Measurements from ENCODE around the gene DLL3.

DLL3 gene

GRCh38 chr19:39518975-39519374 lies 20.2 kb downstream of the DLL3 start:
- no peak for DNase-seq

- no peak for DNase-seq
These were observed 22.1 kb downstream of the DLL3 start for GRCh38 chr19:39520541-39521484.

DNA sequence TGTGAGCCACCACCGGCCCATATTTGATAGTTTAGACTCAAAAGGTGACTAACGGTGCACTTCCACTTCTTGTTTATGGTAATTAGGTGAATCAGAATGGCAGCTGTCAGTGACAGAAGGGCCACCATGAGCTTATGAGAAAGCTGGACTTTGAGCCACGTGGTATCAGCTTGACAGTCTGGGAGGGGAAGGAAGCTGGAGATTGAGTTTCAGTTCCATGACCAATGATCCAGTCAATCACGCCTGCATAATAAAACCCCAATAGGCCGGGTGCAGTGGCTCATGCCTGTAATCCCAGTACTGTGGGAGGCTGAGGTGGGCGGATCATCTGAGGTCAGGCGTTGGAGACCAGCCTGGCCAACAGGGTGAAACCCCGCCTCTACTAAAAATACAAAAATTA lies 25.7 kb downstream of the DLL3 start:
- no peak for DNase-seq

DNA sequence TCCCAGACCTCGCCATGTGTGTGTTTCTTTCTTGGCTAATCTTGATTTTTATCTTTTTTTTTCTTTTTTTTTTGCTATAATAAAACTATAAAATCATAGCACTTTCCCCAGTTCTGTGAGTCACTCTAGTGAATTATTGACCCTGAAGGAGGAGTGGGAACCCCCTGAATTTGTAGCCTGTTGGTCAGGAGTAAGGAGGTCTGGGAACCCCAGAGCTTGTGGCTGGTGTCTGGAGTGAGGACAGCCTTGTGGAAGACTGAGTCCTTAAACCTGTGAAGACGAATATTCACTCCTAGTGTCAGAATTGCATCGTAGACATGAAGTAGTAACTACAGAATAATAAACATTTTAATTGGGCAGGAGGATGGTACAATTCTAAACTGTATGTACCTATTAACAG lies 26.5 kb downstream of the DLL3 start:
- DNase-seq = no peak

- DNase-seq = no peak
These were observed 33.1 kb downstream of the DLL3 start for GRCh38 chr19:39531834-39532232.

- DNase-seq = peak; percentile 96
These were observed 33.7 kb downstream of the DLL3 start, which contains the start of gene EID2B for GRCh38 chr19:39532233-39533002. TSS of gene EID2B (minus strand) at chr19:39532852. CDS start at chr19:39532802, 50 bp downstream.

DNA sequence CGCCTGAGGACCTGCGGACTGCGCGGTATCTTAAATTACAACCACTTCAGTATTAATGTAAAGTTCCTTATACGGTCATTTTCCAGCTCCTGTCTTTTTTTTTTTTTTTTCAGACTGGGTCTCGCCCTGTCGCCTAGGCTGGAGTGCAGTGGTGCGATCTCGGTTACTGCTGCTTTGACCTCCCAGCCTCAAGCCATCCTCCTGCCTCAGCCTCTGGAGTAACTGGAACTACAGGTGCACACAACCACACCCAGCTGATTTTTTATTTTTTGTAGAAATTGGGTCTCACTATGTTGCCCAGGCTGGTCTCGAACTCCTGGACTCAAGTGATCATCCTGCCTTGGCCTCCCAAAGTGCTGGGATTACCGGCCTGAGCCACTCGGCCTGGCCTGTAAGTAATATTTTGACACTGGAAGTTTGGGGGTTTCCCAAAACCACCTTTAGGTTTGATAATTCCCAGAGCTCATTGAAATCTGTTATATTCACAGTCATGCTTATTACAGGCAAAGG lies 34.3 kb downstream of the DLL3 start:
- DNase-seq = no peak

DNA sequence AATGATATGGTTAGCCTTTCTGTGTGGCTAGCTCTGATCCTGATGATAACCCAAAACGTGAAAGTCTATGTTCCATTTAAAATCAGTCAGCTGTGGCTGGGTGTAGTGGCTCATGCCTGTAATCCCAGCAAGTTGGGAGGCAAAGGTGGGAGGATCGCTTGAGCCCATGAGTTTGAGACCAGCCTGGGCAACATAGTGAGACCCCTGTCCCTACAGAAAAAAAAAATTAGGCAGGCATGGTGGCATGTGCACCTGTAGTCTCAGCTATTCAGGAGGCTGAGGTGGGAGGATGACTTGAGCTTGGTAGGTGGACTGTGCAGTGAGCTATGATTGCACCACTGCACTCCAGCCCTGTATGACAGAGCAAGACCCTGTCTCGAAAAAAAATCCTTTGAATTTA lies 35.0 kb downstream of the DLL3 start:
- no peak for DNase-seq

GRCh38 chr19:39539165-39539517 lies 40.4 kb downstream of the DLL3 start:
- no peak for DNase-seq

DNA sequence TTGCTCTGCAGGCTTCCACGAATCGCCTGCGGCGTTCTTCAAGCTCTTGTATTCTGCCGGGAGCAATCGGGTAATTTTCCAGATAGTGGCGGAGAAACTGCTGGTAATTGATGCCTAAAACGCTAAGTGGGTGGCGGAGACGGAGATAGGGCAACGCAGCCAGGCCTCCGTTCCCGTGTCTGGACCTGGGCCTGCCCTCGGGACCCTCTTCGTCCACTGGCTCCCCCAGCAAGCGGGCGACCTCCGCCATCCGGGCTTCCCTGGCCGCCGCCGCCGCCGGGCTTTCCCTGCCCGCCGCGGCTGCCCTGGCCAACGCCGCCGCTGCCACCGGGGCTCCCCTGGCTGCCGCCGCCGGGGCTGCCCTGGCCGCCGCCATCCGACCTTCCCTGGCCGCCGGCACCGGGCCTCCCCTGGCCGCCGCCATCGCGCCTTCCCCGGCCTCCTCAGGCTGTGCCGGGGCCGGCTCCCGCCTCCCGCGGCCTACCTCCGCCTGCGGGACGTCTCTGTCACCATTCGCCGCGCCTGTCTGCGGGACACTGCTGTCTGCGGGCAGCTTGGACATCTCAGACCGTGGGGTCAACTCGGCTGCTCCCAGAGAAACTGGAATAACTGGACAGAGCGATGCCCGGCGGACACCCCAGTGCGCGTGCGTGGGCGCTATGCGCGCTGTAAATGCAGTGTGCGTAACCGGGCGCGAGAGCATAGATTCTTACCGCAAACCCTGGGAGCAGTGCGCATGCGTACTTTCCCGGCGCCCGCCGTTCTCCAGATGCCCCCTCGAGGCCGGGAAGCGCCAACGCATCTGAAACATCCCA lies 41.0 kb downstream of the DLL3 start, which contains the start of gene EID2:
EID2 (minus strand) TSS at position 644 of the 815 bp plus-strand sequence; CDS start at position 562, 82 bp downstream.
- peak; percentile 94 for DNase-seq

DNA sequence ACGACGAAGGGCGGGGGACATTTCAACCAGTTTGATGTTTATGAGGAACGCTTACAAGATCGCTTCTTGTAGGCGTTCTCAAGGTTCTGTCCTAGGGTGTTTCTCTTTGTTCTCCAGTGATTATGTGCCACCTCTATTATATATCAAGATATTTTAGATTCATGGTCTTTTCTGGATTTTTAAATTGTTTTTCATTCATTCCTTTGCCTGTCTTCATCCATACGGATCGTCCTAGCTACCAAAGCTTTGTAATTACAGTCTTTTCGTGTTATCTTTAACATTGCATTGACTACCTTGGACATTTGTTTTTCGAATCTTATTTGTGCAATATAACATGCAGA lies 41.6 kb downstream of the DLL3 start:
- no peak for DNase-seq

DNA sequence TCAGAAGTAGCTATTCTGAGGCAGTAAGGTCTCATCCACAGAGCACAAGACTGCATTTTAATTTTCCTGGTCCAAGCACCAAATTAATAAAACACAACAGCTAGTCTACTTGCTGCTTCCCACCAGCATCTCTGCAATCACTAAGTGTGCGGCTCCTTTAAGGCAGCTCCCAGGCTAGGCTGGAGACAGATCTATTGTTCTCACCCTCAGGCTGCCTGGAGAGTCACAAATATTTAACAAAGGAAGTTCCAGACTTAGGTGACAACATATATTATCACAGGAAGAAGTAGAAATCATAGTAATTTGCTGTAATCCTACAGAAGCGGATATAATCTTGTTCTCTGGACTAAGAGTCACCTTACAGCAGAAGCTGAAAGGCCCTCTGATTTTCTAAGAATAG lies 43.5 kb downstream of the DLL3 start:
- no peak for DNase-seq

DNA sequence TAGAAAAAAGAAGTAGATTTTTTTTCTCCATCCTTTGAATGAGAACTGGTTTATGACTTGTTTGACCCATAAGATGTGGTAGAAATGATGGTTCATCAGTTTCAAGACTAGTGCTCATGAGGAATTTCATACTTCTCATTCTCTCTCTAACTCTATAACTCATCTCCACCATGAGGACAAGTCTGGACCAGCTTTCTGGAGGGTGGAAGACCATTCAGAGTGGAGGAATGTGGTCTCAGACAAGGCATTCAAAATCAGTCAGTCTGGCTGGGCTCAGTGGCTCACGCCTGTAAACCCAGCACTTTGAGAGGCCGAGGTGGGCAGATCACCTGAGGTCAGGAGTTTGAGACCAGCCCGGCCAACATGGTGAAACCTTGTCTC lies 44.7 kb downstream of the DLL3 start:
- no peak for DNase-seq

GRCh38 chr19:39544226-39544903 lies 45.6 kb downstream of the DLL3 start:
- no peak for DNase-seq

DNA sequence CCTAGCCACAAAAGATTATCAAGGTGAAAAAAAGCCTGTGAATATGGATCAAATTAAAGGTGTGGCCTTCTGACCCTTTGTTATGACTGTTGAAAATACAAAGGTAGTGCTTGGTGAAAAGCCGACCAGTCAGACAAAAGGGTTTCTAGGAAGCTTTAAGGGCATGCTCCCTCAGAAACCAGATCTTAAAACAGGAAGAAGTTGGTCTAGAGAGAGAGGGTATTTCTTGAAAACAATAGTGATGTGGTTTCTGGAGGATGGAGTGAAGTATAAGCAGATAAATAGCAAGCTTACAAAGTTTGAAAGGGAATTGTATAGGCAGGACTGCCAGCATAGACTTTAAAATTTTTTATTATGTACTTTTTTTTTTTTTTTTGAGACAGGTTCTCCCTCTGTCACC lies 46.2 kb downstream of the DLL3 start:
- peak; percentile 32 for DNase-seq

- no peak for DNase-seq
These were observed 47.9 kb downstream of the DLL3 start for GRCh38 chr19:39546599-39546998.

- no peak for DNase-seq
These were observed 51.5 kb downstream of the DLL3 start for GRCh38 chr19:39550197-39550596.

DNA sequence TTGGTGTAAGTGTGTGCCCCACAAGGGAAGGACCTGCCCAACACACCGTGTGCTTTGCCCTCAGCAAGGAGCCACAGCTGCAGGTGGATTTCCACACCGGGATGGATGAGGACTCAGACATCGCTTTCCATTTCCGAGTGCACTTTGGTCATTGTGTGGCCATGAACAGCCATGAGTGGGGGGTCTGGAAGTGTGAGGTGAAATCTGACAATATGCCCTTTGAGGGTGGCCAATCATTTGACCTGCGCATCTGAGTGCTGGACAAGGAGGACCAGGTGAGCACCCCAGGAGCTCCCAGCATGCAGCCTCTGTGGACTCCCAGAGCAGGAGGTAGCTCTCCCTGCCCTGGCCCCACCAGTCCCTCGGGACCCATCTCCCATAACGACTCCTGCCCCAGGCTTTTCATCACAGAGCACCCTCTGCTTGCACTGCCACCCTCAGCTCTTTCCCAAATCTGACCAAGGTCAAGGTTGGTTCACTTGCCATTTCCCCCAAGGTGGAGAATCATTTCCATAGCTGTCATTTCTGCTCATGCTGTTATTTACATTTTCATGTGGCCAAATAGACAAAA lies 54.4 kb downstream of the DLL3 start:
- no peak for DNase-seq

- DNase-seq = no peak
These were observed 56.1 kb downstream of the DLL3 start for GRCh38 chr19:39554701-39555311.

DNA sequence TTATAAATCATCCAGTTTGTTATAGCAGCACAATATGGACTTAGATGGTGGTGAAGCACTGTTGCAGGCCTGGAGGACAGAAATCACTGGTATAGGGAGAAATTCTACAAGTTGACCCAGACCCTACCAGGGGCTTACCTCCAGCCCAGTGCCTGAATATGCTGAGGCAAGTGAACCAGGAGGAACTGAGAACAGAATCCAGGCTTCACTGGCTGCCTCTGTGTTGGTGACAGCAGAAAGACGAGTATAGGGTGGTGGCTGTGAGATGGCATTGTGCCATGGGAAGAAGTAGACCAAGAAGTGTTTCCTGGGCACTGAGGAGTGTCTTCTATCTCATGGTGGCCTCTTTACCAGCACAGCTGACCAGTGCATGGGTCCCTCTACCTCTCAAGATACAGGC lies 57.1 kb downstream of the DLL3 start:
- no peak for DNase-seq
